Measurements from ENCODE around the gene ACSL4. TPM values are rescaled to one million over a fixed set of nuclear protein-coding genes. Genes with fewer than 3 reads are reported as not detected.

Gene ACSL4
- total RNA-seq, 1 experiment from 2014 or later: 57.6 TPM

GRCh38 chrX:109614951-109615350, 118.1 kb downstream of the ACSL4 start:
- no peak for DNase-seq (ENCODE audit: low read depth)

GRCh38 chrX:109601486-109601885, 131.6 kb downstream of the ACSL4 start:
- DNase-seq (ENCODE audit: low read depth): no peak

DNA sequence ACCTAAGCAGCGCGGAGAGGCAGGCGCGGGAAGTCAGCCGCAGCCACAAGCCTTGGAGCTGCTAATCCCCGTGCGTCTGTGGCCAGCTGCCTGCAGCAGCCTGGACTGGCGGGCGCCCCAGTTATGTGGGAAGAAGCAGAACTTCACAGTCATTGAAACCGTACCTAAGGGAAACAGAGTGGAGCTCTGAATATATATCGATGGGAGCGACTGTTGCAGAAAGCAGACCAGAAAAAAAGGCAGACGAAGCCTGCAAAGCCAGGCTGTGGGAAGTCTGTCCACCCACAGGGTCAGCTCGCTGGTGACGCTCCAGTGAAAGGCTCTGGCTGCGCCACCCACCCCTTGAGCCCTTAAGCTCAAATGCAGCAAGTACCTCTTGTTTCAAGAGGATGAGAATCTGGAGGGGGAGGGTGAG, 132.8 kb downstream of the ACSL4 start:
- DNase-seq (ENCODE audit: low read depth): peak; percentile 10

DNA sequence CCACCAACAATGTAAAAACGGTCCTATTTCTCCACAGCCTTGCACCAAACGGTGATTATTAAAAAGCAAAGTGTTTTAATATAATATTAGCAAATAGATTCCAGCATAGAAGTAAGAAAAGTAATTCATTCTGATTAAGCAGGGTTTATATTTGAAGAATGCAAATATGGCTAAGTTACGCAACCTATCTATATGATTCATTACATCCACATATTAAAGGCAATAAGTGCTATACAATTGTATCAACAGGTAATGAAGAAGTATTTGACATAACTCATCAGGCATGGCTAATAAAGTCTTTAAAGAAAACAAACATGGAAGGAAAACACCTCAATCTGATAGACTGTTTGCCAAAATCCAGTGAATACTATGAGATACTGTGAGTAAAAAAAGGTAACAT, 137.0 kb downstream of the ACSL4 start:
- DNase-seq (ENCODE audit: low read depth): no peak

Other genes with a start within 250 kb of the ACSL4 start
- 16.2 and 18.3 TPM in 2 replicates for gene NXT2, start 196.4 kb downstream of the ACSL4 start, total RNA-seq (2014; rRNA removed; shearing (Covaris generic))
- gene KCNE5, start 108.1 kb downstream of the ACSL4 start, total RNA-seq (2014; rRNA removed; shearing (Covaris generic)): 0.12 and 0.20 TPM in 2 replicates